ENCODE results near the gene ZNF646.

GRCh38 chr16:31128711-31129567, 54.7 kb downstream of the ZNF646 start:
- TF ChIP-seq CTCF (IDR thresholded peaks at IDR 0.05; ENCODE audit: insufficient read depth, low read depth, low read length) (no peak), EZH2 (IDR thresholded peaks at IDR 0.05; ENCODE audit: insufficient read depth, low read length) (no peak)
